ENCODE results near the gene GLCCI1. TPM values are rescaled to one million over a fixed set of nuclear protein-coding genes. Genes with fewer than 3 reads are reported as not detected.

The GLCCI1 gene
- total RNA-seq, 2 donors from 2014 or later, result 7.5 to 8.3 TPM

DNA sequence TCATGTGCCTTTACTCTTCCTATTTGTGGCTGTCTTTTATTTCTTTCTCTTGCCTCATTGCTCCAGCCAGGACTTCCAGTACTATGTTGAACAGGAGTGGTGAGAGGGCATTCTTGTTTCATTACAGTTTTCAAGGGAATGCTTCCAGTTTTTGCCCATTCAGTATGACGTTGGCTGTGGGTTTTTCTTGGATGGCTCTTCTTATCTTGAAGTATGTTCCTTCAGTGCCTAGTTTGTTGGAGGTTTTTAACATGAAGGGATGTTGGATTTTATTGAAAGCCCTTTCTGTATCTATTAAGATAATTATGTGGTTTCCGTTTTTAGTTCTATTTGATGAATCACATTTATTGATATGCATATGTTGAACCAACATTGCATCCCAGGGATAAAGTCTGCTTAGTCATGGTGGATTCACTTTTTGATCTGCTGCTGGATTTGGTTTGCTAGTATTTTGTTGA lies 96.8 kb downstream of the GLCCI1 start:
- intact Hi-C loops (cut with DNase I), result no loop called here
- no peak overlapping the region for H3K4me3 ChIP-seq
- no peaks in the 10 kb centered on the region for H3K27me3 ChIP-seq
- no peak for TF ChIP-seq CTCF (IDR thresholded peaks at IDR 0.05)
- H3K4me1 ChIP-seq, result no peaks in the 10 kb centered on the region
- H3K36me3 ChIP-seq, result no peaks in the 10 kb centered on the region
- no peak overlapping the region for H3K27ac ChIP-seq
- no peak overlapping the region for H3K9ac ChIP-seq (ENCODE audit: low read depth in 2 of 2, low read length in 2 of 2)
- H3K9me3 ChIP-seq, result no peaks in the 10 kb centered on the region
- no peak for DNase-seq

GRCh38 chr7:8068892-8069686 lies 100.5 kb downstream of the GLCCI1 start:
- no peak overlapping the region for H3K9ac ChIP-seq (ENCODE audit: low read depth in 2 of 2, low read length in 2 of 2)
- intact Hi-C loops (cut with DNase I), result no loop called here
- no peak for TF ChIP-seq CTCF (IDR thresholded peaks at IDR 0.05)

GRCh38 chr7:8070451-8071180 lies 102.0 kb downstream of the GLCCI1 start:
- intact Hi-C loops (cut with DNase I), result no loop called here
- no peaks in the 10 kb centered on the region for H3K4me1 ChIP-seq

More at GRCh38 chr7:8068892-8069686, 100.5 kb downstream of the GLCCI1 start:
- no peak for DNase-seq
- Histone ChIP-seq H3K9me3 (no peaks in the 10 kb centered on the region), H3K36me3 (no peaks in the 10 kb centered on the region), H3K4me3 (no peak overlapping the region), H3K4me1 (no peaks in the 10 kb centered on the region), H3K27me3 (no peaks in the 10 kb centered on the region), H3K27ac (no peak overlapping the region)

GRCh38 chr7:8078418-8078817 lies 109.8 kb downstream of the GLCCI1 start:
- intact Hi-C loops (cut with DNase I), result no loop called here
- H3K9me3 ChIP-seq, result no peaks in the 10 kb centered on the region
- TF ChIP-seq CTCF (IDR thresholded peaks at IDR 0.05), result no peak
- DNase-seq, result no peak
- no peaks in the 10 kb centered on the region for H3K4me1 ChIP-seq
- no peak overlapping the region for H3K9ac ChIP-seq (ENCODE audit: low read depth in 2 of 2, low read length in 2 of 2)
- no peak overlapping the region for H3K27ac ChIP-seq
- H3K36me3 ChIP-seq, result no peaks in the 10 kb centered on the region
- no peaks in the 10 kb centered on the region for H3K27me3 ChIP-seq
- H3K4me3 ChIP-seq, result no peak overlapping the region

More at GRCh38 chr7:8070451-8071180, 102.0 kb downstream of the GLCCI1 start:
- H3K4me3 ChIP-seq, result no peak overlapping the region
- no peaks in the 10 kb centered on the region for H3K9me3 ChIP-seq
- no peak overlapping the region for H3K27ac ChIP-seq
- H3K9ac ChIP-seq (ENCODE audit: low read depth in 2 of 2, low read length in 2 of 2), result no peak overlapping the region
- no peak for TF ChIP-seq CTCF (IDR thresholded peaks at IDR 0.05)
- H3K27me3 ChIP-seq, result no peaks in the 10 kb centered on the region
- DNase-seq, result no peak
- no peaks in the 10 kb centered on the region for H3K36me3 ChIP-seq

DNA sequence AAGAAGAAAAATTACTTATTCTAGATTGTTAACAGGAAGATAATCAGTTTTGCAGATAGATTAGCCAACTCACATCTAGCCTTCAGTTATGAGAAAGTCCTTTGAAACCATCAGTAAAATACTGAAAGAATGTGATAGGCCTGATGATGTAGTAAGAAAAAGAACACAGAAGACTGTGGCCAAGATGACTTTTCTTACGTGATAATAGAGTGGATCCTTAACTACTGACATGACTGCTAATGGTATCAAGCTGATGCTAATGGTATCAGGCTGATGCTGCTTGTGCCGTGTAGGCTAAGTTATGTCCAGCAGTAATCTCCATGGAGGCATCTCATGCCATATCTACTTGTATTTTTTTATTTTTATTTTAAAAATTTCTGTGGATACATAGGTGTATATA lies 114.2 kb downstream of the GLCCI1 start:
- H3K4me3 ChIP-seq, result no peak overlapping the region
- no peak overlapping the region for H3K9ac ChIP-seq (ENCODE audit: low read depth in 2 of 2, low read length in 2 of 2)
- H3K36me3 ChIP-seq, result no peaks in the 10 kb centered on the region
- H3K4me1 ChIP-seq, result no peaks in the 10 kb centered on the region
- no peak for DNase-seq
- no peak for TF ChIP-seq CTCF (IDR thresholded peaks at IDR 0.05)
- no peaks in the 10 kb centered on the region for H3K27me3 ChIP-seq
- H3K9me3 ChIP-seq, result no peaks in the 10 kb centered on the region
- intact Hi-C loops (cut with DNase I), result no loop called here
- H3K27ac ChIP-seq, result no peak overlapping the region

Data from colonic mucosa (tissue), 4 donors.